Lower leg skin (tissue), 4 donors: ENCODE data around the gene TREM1. TPM values are rescaled to one million over a fixed set of nuclear protein-coding genes. Genes with fewer than 3 reads are reported as not detected.

Experiments
- DNase-seq, 2 donors: peaks; one replicate each; pipeline ENCODE4 v3.0.0-alpha.2; 2019; ENCODE audit warnings: low spot score in 2 of 2
- H3K4me3 ChIP-seq: fragments of 200-600 bp; sonication (generic); 2 replicates; pipeline ENCODE4 v1.5.1; 2017; ENCODE audit warnings: mild to moderate bottlenecking, low read depth; ENCODE audit not compliant: poor library complexity, severe bottlenecking
- CTCF ChIP-seq, 3 donors: fragments of 450-650 bp; IDR thresholded peaks; one replicate each; pipeline ENCODE4 v1.5.1; 2016; ENCODE audit warnings: antibody characterized with exemption in 3 of 3, mild to moderate bottlenecking in 3 of 3, moderate library complexity in 2 of 3
- POLR2A ChIP-seq, 2 donors: fragments of 450-650 bp; IDR thresholded peaks; one replicate each; pipeline ENCODE4 v1.6.1; 2016 to 2017; ENCODE audit warnings: antibody characterized with exemption in 2 of 2, mild to moderate bottlenecking in 1 of 2, moderate library complexity in 1 of 2
- WGBS, 2 donors: methylation state at CpG; one replicate each; pipeline ENCODE4 v1.1.5; 2018; 5-methylcytosine and 5-hydroxymethylcytosine counted together
- intact Hi-C: fragments of 100-400 bp; cut with DNase I; formaldehyde crosslinking; loops from one replicate; pipeline ENCODE4 v1.15.0; 2023; ENCODE audit warnings: low total_unique reads
- total RNA-seq, 4 donors: library from RNA; depleted of rRNA; stranded (reverse); fragments of >200 nt; gene quantifications; one replicate each; pipeline ENCODE4 v1.1.0, GENCODE V29; 2016

TREM1 gene
- total RNA-seq, 4 donors from 2014 or later, result 0.49 to 0.83 TPM; not detected in 2

DNA sequence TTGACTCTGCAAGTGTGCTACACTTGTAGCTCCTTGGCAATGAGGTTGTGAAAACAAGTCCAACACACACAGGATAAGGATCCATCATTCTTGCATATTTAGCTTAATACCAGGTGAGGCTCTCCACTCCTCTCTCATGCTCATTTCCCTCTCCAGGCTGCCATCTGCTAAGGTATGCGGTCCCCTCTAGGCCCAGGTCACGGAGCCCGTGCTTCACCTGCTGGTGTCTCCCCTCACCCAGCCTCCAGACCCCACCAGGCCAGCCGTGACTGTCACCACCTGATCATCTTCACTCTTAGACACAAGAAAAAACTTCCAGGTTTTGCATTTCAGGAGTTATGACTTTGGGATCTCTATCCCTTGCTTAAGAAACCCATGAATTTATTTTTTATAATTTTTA lies 34.7 kb upstream of the TREM1 start:
- TF ChIP-seq POLR2A (IDR thresholded peaks at IDR 0.05) (no peak), CTCF (IDR thresholded peaks at IDR 0.05) (no peak)
- H3K4me3 ChIP-seq, result no peak overlapping the region
- intact Hi-C loops, result no loop called here
- DNase-seq, result no peak
- 74 to 87% methylated on average over 4 of the region's 4 CpGs for WGBS, 2 donors

- TF ChIP-seq POLR2A (IDR thresholded peaks at IDR 0.05) (no peak), CTCF (IDR thresholded peaks at IDR 0.05) (peak in 1 of 3 donors; percentile 98)
- intact Hi-C loops, result no loop called here
- WGBS, 2 donors, result 18 to 21% methylated on average over 31 to 32 of the region's 33 CpGs
Observed at GRCh38 chr6:41318654-41319565, 32.4 kb upstream of the TREM1 start.

DNA sequence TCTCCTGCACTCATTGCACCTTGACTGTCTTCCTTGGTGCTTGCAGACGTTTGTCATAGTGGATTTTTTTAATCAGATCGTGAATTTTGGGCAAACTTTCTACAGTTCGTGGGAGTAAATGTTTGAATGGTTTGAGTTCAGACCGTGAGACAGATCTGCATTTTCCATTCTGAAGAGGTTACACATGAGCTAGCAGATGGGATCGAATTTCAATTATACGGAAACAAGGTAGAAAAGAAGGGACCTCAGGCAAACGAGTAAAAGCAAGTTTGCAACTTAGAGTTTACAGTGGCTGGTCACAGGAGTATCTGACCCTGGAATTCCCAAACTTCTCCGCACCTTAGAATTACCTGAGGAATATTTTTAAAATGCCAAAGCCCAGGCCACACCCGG lies 31.8 kb upstream of the TREM1 start:
- 19 to 22% methylated on average over 9 of the region's 9 CpGs for WGBS, 2 donors
- intact Hi-C loops, result no loop called here
- no peak for DNase-seq
- no peak for TF ChIP-seq POLR2A (IDR thresholded peaks at IDR 0.05)
- no peak for TF ChIP-seq CTCF (IDR thresholded peaks at IDR 0.05)
- no peak overlapping the region for H3K4me3 ChIP-seq

More at GRCh38 chr6:41318654-41319565, 32.4 kb upstream of the TREM1 start:
- H3K4me3 ChIP-seq, result peak overlapping the region; percentile 20
- peak; percentile 49 to 95 for DNase-seq

DNA sequence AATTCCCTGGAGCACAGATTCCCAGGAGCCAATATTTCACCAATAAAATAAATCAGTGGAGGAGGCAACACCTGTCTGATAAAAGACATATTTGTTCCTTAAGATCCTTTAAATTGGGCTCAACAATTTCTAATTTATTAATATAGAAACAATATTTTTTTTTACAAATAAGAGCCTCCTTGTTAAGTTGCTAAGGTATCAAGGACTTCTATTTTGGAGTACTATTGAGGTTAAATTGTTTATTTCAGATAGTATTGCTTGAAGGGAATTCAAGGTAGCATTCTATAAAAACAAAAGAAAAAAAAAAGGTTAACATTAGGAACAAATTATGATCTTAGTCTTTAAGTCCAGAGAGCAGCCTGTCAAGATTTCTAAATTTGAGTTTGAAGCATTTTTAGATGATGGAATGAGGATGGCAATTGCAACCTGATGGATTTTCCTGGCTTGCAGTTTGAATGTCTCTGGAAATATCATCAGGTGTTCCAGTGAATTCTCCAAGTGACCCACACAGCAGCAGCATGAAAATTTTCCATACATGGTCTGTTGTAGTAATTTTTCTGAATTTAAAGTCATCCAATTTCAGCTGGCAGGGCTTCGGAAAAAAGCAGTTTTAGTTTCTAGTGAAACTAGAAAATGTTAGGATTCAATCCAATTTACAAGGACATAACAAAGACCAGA lies 29.6 kb upstream of the TREM1 start:
- TF ChIP-seq POLR2A (IDR thresholded peaks at IDR 0.05), result no peak
- no peak for DNase-seq
- no peak overlapping the region for H3K4me3 ChIP-seq
- WGBS, 2 donors, result 61 to 75% methylated on average over 1 of the region's 1 CpG
- intact Hi-C loops, result no loop called here

DNA sequence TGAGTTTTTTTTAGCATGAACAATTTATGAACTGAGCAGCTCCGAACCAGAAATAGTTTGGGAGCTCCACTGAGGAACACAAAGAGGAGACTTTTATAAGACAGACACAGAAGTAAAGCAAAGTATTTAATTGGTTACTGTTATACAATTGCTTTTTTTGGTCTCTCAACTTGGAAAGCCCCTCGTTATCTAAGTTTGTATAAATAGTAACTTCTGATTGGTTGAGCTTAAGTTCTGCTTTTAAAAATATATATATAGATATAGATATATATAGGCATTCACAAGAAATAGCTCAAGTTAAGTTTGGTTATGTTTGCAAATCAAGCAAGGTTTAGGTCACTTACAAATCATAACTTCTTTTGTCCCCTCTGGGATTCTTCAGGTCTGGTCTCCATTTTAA lies 28.7 kb upstream of the TREM1 start:
- 55 to 59% methylated on average over 2 of the region's 2 CpGs for WGBS, 2 donors
- intact Hi-C loops, result no loop called here
- TF ChIP-seq POLR2A (IDR thresholded peaks at IDR 0.05), result no peak
- TF ChIP-seq CTCF (IDR thresholded peaks at IDR 0.05), result no peak
- no peak overlapping the region for H3K4me3 ChIP-seq
- DNase-seq, result no peak

- no peak for TF ChIP-seq CTCF (IDR thresholded peaks at IDR 0.05)
- no peak for TF ChIP-seq POLR2A (IDR thresholded peaks at IDR 0.05)
- peak in 1 of 2 donors; percentile 24 for DNase-seq
- H3K4me3 ChIP-seq, result no peak overlapping the region
- intact Hi-C loops, result no loop called here
- WGBS, 2 donors, result 23 to 30% methylated on average over 13 of the region's 13 CpGs
Observed at GRCh38 chr6:41306187-41306854, 19.8 kb upstream of the TREM1 start.
